GM12891 (cell line): Measurements from ENCODE around the gene PDGFD.

ENCODE experiments used
- POLR2A ChIP-seq: IDR thresholded peaks from 2 replicates; pipeline ENCODE4 v1.6.1; 2011; ENCODE audit warnings: low read depth, low read length, control low read depth
- POLR2AphosphoS5 ChIP-seq: IDR thresholded peaks from 2 replicates; pipeline ENCODE4 v1.6.1; 2011; ENCODE audit warnings: low read depth, low read length, control low read depth
- POU2F2 ChIP-seq: IDR thresholded peaks from 2 replicates; pipeline ENCODE4 v1.6.1; 2011; ENCODE audit warnings: low read depth, mild to moderate bottlenecking, control low read depth, low read length, moderate library complexity

DNA sequence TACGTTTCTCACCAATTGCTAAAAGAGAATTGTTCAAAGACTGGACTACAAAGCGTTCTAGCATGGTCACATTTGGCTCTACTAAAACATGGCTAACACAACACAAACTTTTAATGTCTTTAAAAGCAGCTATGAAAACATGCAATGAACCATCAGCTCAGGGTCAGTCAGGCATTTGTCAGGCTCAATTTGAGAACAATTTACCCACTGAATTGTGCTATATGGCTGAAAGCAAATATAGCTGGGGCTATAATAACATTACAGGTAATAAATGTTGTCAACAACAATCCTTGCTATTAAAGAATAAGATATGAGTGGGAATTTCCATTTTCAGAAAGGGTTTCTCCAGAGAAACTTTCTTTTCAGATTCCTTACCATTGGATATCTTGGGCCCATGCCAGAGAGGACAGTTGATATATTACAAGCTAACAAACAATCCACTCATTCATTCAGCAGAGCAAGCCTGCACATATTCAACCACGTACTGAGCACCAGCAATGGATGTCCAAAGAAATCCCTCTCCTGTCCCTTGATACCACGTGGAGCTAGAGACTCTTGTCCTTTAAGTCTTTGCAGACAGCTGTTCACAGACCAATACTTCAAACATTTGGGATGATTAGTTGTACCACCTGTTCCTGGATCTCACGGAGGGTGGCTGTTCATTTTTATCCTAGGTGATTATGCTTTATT lies 210.0 kb downstream of the PDGFD start:
- TF ChIP-seq POLR2A (no peak), POLR2AphosphoS5 (no peak), POU2F2 (no peak)
